HL-60 (cell line): ENCODE measurements around the gene TSTD2.
A peak's percentile ranks its signal among the peaks of the same experiment; 100 is the strongest.
"Not testable (repeated sequence)": the region's sequence is repeated elsewhere in the genome, so short reads cannot be mapped to it uniquely, and the experiment has no call there.

ENCODE experiments used
- DNase-seq, 2 experiments: peaks; one replicate each; pipeline ENCODE4 v3.0.0-alpha.2; 2010 to 2020; ENCODE audit warnings: low read depth in 1 of 2, low spot score in 1 of 2
- H3K27ac ChIP-seq: fragments of 250-450 bp; sonication (Bioruptor Pico); replicated peaks from 2 replicates; pipeline ENCODE4 v1.5.1; 2020; ENCODE audit warnings: mild to moderate bottlenecking, moderate library complexity
- H3K27me3 ChIP-seq: fragments of 250-450 bp; sonication (Bioruptor Pico); 2 replicates; pipeline ENCODE4 v1.5.1; 2021; ENCODE audit warnings: mild to moderate bottlenecking, moderate library complexity; ENCODE audit not compliant: insufficient read depth, poor library complexity, severe bottlenecking
- H3K4me3 ChIP-seq: replicated peaks from 2 replicates; pipeline ENCODE4 v1.5.1; 2011; ENCODE audit warnings: mild to moderate bottlenecking, control low read depth, low read length; ENCODE audit not compliant: insufficient read depth
- GABPA ChIP-seq: IDR thresholded peaks from 2 replicates; pipeline ENCODE4 v1.6.1; 2012; ENCODE audit warnings: low read depth
- POLR2AphosphoS5 ChIP-seq: IDR thresholded peaks from 2 replicates; pipeline ENCODE4 v1.6.1; 2012; ENCODE audit warnings: low read depth
- SPI1 ChIP-seq: IDR thresholded peaks from 2 replicates; pipeline ENCODE4 v1.6.1; 2012; ENCODE audit warnings: low read depth, mild to moderate bottlenecking, borderline replicate concordance
- TF ChIP-seq, protein P1 (sequence below): IDR thresholded peaks from 2 replicates; pipeline ENCODE4 v1.6.1; 2012; ENCODE audit warnings: low read depth; ENCODE audit not compliant: insufficient replicate concordance
- TF ChIP-seq, protein P2 (sequence below): IDR thresholded peaks from one replicate; pipeline ENCODE4 v1.5.1; 2011; ENCODE audit warnings: low read length, control low read depth, inconsistent platforms; ENCODE audit not compliant: insufficient read depth

The TSTD2 gene

DNA sequence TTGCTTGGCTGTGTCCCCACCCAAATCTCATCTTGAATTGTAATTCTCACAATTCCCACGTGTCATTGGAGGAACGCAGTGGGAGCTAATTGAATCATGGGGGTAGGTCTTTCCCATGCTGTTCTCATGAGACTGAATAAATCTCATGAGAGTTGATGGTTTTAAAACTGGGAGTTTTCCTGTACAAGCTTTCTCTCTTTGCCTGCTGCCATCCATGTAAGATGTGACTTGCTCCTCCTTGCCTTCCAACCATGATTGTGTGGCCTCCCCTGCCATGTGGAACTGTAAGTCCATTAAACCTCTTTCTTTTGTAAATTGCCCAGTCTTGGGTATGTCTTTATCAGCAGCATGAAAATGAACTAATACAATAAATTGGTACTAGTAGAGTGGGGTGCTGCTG lies 13.1 kb downstream of the TSTD2 start:
- H3K4me3 ChIP-seq, DNase-seq, H3K27ac ChIP-seq, H3K27me3 ChIP-seq: not testable (repeated sequence)

DNA sequence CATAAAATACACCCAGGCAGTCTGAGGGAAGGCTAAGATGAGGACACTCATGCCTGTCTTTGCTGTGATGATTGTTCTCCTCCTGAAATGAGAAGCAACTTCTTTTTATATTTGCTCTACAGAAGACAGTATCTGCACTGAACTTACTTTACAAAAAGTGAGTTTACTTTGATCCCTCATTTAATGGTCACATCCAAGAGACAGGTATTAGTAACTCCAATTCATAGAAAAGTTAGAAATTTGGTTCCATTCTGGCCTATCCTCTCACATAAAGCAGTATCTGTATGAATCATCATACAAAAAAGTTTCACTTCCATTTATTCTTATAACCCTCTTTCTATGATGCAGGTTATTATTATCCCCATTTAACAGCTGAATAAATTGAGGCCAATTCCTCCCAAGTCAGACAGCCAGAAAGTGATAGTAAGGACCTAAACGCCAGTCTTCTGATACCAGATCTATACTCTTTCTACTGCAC lies 15.2 kb downstream of the TSTD2 start:
- Histone ChIP-seq H3K4me3 (no peak overlapping the region), H3K27ac (no peak overlapping the region), H3K27me3 (no peaks in the 10 kb centered on the region)
- TF ChIP-seq SPI1: no peak
- TF ChIP-seq POLR2AphosphoS5: no peak
- TF ChIP-seq, protein P1, sequence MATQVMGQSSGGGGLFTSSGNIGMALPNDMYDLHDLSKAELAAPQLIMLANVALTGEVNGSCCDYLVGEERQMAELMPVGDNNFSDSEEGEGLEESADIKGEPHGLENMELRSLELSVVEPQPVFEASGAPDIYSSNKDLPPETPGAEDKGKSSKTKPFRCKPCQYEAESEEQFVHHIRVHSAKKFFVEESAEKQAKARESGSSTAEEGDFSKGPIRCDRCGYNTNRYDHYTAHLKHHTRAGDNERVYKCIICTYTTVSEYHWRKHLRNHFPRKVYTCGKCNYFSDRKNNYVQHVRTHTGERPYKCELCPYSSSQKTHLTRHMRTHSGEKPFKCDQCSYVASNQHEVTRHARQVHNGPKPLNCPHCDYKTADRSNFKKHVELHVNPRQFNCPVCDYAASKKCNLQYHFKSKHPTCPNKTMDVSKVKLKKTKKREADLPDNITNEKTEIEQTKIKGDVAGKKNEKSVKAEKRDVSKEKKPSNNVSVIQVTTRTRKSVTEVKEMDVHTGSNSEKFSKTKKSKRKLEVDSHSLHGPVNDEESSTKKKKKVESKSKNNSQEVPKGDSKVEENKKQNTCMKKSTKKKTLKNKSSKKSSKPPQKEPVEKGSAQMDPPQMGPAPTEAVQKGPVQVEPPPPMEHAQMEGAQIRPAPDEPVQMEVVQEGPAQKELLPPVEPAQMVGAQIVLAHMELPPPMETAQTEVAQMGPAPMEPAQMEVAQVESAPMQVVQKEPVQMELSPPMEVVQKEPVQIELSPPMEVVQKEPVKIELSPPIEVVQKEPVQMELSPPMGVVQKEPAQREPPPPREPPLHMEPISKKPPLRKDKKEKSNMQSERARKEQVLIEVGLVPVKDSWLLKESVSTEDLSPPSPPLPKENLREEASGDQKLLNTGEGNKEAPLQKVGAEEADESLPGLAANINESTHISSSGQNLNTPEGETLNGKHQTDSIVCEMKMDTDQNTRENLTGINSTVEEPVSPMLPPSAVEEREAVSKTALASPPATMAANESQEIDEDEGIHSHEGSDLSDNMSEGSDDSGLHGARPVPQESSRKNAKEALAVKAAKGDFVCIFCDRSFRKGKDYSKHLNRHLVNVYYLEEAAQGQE: no peak
- TF ChIP-seq GABPA: no peak
- TF ChIP-seq, protein P2, sequence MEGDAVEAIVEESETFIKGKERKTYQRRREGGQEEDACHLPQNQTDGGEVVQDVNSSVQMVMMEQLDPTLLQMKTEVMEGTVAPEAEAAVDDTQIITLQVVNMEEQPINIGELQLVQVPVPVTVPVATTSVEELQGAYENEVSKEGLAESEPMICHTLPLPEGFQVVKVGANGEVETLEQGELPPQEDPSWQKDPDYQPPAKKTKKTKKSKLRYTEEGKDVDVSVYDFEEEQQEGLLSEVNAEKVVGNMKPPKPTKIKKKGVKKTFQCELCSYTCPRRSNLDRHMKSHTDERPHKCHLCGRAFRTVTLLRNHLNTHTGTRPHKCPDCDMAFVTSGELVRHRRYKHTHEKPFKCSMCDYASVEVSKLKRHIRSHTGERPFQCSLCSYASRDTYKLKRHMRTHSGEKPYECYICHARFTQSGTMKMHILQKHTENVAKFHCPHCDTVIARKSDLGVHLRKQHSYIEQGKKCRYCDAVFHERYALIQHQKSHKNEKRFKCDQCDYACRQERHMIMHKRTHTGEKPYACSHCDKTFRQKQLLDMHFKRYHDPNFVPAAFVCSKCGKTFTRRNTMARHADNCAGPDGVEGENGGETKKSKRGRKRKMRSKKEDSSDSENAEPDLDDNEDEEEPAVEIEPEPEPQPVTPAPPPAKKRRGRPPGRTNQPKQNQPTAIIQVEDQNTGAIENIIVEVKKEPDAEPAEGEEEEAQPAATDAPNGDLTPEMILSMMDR: no peak
- no peak for DNase-seq

- Histone ChIP-seq H3K27ac (no peak overlapping the region), H3K4me3 (no peak overlapping the region), H3K27me3 (no peaks in the 10 kb centered on the region)
- DNase-seq: peak in 1 of 2 experiments; percentile 64
- no peak for TF ChIP-seq GABPA
- no peak for TF ChIP-seq POLR2AphosphoS5
- TF ChIP-seq, protein P2: peak; percentile 70
These were observed 17.6 kb downstream of the TSTD2 start for GRCh38 chr9:97615439-97616072.

- TF ChIP-seq, protein P2: no peak
- TF ChIP-seq POLR2AphosphoS5 (no peak), SPI1 (no peak), GABPA (no peak)
- TF ChIP-seq, protein P1: no peak
- DNase-seq: no peak
- Histone ChIP-seq H3K4me3 (no peak overlapping the region), H3K27ac (no peak overlapping the region), H3K27me3 (no peaks in the 10 kb centered on the region)
These were observed 28.1 kb downstream of the TSTD2 start for GRCh38 chr9:97604901-97605645.
